HEK293 (cell line): ENCODE data around the gene LRP1B.

Experiments used
- CTCF ChIA-PET: fragments of 350-600 bp; formaldehyde crosslinking; extraction: SDS; loops from one replicate; lab custom pipeline; 2021; ENCODE audit warnings: antibody characterized with exemption; lab: Yijun Ruan, JAX
- POLR2A ChIA-PET: fragments of 300-600 bp; formaldehyde crosslinking; extraction: SDS; loops from one replicate; lab custom pipeline; 2020; ENCODE audit warnings: antibody characterized with exemption, inconsistent platforms; lab: Yijun Ruan, JAX
- H3K27ac ChIP-seq: fragments of 200-500 bp; sonication (Bioruptor generic); 2 replicates; pipeline ENCODE4 v1.5.1; 2014; ENCODE audit warnings: low read depth, low read length, control low read depth, inconsistent platforms; ENCODE audit errors: extremely low read depth
- H3K36me3 ChIP-seq, 2 experiments: fragments of 200-500 bp in 1 of 2; sonication (Bioruptor generic) in 1 of 2; 1 replicate in 1 of 2; 2 replicates in 1 of 2; pipeline ENCODE4 v1.5.1; 2014 to 2017; ENCODE audit warnings: inconsistent platforms in 2 of 2, low read length in 2 of 2; ENCODE audit not compliant: control insufficient read depth in 2 of 2, insufficient read depth in 1 of 2
- H3K4me1 ChIP-seq: fragments of 200-500 bp; sonication (Bioruptor generic); 2 replicates; pipeline ENCODE4 v1.5.1; 2014; ENCODE audit warnings: mild to moderate bottlenecking, low read length, inconsistent platforms; ENCODE audit not compliant: control insufficient read depth, insufficient read depth
- H3K4me3 ChIP-seq: 2 replicates; pipeline ENCODE4 v1.5.1; 2011; ENCODE audit warnings: low read depth, mild to moderate bottlenecking, control low read depth, low read length, moderate library complexity
- H3K9me3 ChIP-seq: fragments of 200-500 bp; sonication (Bioruptor generic); 2 replicates; pipeline ENCODE4 v1.5.1; 2014; ENCODE audit warnings: low read depth, low read length, inconsistent platforms; ENCODE audit not compliant: control insufficient read depth, insufficient read depth
- GLI2 ChIP-seq: fragments of 450-650 bp; formaldehyde crosslinking; IDR thresholded peaks from 2 replicates; pipeline ENCODE4; 2017; ENCODE audit warnings: missing biosample characterization, missing genetic modification characterization, low read depth, borderline replicate concordance
- GLIS1 ChIP-seq: fragments of 450-650 bp; formaldehyde crosslinking; IDR thresholded peaks from 2 replicates; pipeline ENCODE4 v1.5.1; 2016; ENCODE audit warnings: missing biosample characterization, missing genetic modification characterization
- HOXC10 ChIP-seq: sonication (generic); formaldehyde crosslinking; IDR thresholded peaks from 2 replicates; pipeline ENCODE4 v1.8.1; 2023; ENCODE audit warnings: mild to moderate bottlenecking, missing genetic modification reagents
- KLF17 ChIP-seq: fragments of 450-650 bp; formaldehyde crosslinking; IDR thresholded peaks from 2 replicates; pipeline ENCODE4 v1.5.1; 2016; ENCODE audit warnings: missing biosample characterization, missing genetic modification characterization
- REPIN1 ChIP-seq: fragments of 450-650 bp; formaldehyde crosslinking; IDR thresholded peaks from 2 replicates; pipeline ENCODE4 v1.5.1; 2017; ENCODE audit warnings: missing biosample characterization, missing genetic modification characterization, low read depth
- YY2 ChIP-seq: fragments of 450-650 bp; formaldehyde crosslinking; IDR thresholded peaks from 2 replicates; pipeline ENCODE4 v1.5.1; 2016; ENCODE audit warnings: missing biosample characterization, missing genetic modification characterization
- ZFP3 ChIP-seq: fragments of 450-650 bp; formaldehyde crosslinking; IDR thresholded peaks from 2 replicates; pipeline ENCODE4 v1.5.1; 2016; ENCODE audit warnings: low read depth, missing biosample characterization, missing genetic modification characterization
- ZNF202 ChIP-seq: fragments of 450-650 bp; formaldehyde crosslinking; IDR thresholded peaks from 2 replicates; pipeline ENCODE4 v1.5.1; 2016; ENCODE audit warnings: missing biosample characterization, missing genetic modification characterization, borderline replicate concordance
- ZNF23 ChIP-seq: fragments of 450-650 bp; formaldehyde crosslinking; IDR thresholded peaks from 2 replicates; pipeline ENCODE4 v1.5.1; 2016; ENCODE audit warnings: missing biosample characterization, missing genetic modification characterization, borderline replicate concordance
- ZNF311 ChIP-seq: fragments of 450-650 bp; formaldehyde crosslinking; IDR thresholded peaks from 2 replicates; pipeline ENCODE4 v1.5.1; 2017; ENCODE audit warnings: missing biosample characterization, missing genetic modification characterization, borderline replicate concordance
- ZNF341 ChIP-seq: fragments of 450-650 bp; formaldehyde crosslinking; IDR thresholded peaks from 2 replicates; pipeline ENCODE4; 2016; ENCODE audit warnings: low read depth, missing biosample characterization, missing genetic modification characterization
- ZNF398 ChIP-seq: fragments of 450-650 bp; formaldehyde crosslinking; IDR thresholded peaks from 2 replicates; pipeline ENCODE4 v1.5.1; 2017; ENCODE audit warnings: missing biosample characterization, missing genetic modification characterization
- ZNF404 ChIP-seq: fragments of 450-650 bp; formaldehyde crosslinking; IDR thresholded peaks from 2 replicates; pipeline ENCODE4 v1.5.1; 2017; ENCODE audit warnings: missing biosample characterization, missing genetic modification characterization
- ZNF473 ChIP-seq: fragments of 450-650 bp; formaldehyde crosslinking; IDR thresholded peaks from 2 replicates; pipeline ENCODE4 v1.5.1; 2017; ENCODE audit warnings: missing biosample characterization, missing genetic modification characterization
- ZNF488 ChIP-seq: fragments of 450-650 bp; formaldehyde crosslinking; IDR thresholded peaks from 2 replicates; pipeline ENCODE4 v1.5.1; 2016; ENCODE audit warnings: missing biosample characterization, missing genetic modification characterization
- ZNF521 ChIP-seq: fragments of 450-650 bp; formaldehyde crosslinking; IDR thresholded peaks from 2 replicates; pipeline ENCODE4 v1.5.1; 2017; ENCODE audit warnings: missing biosample characterization, mild to moderate bottlenecking, missing genetic modification characterization
- ZNF639 ChIP-seq: fragments of 450-650 bp; formaldehyde crosslinking; IDR thresholded peaks from 2 replicates; pipeline ENCODE4 v1.5.1; 2016; ENCODE audit warnings: missing biosample characterization, missing genetic modification characterization
- ZNF664 ChIP-seq: fragments of 450-650 bp; formaldehyde crosslinking; IDR thresholded peaks from 2 replicates; pipeline ENCODE4 v1.5.1; 2016; ENCODE audit warnings: missing biosample characterization, missing genetic modification characterization
- ZNF692 ChIP-seq: fragments of 450-650 bp; formaldehyde crosslinking; IDR thresholded peaks from 2 replicates; pipeline ENCODE4 v1.5.1; 2016; ENCODE audit warnings: missing biosample characterization, missing genetic modification characterization
- ZSCAN18 ChIP-seq: fragments of 450-650 bp; formaldehyde crosslinking; IDR thresholded peaks from 2 replicates; pipeline ENCODE4 v1.5.1; 2016; ENCODE audit warnings: missing biosample characterization, missing genetic modification characterization

Gene LRP1B

GRCh38 chr2:140624200-140624599 is 1506.6 kb downstream of the LRP1B start (continued):
- TF ChIP-seq ZSCAN18 (no peak), ZNF664 (tag by site-specific recombination) (no peak), HOXC10 (no peak), ZNF398 (no peak), ZNF202 (no peak), ZNF692 (tag by site-specific recombination) (no peak), REPIN1 (tag by site-specific recombination) (no peak), ZNF404 (tag by site-specific recombination) (no peak)

GRCh38 chr2:140621583-140622362 is 1509.0 kb downstream of the LRP1B start:
- no peak overlapping the region for H3K27ac ChIP-seq
- no peaks in the 10 kb centered on the region for H3K9me3 ChIP-seq
- POLR2A ChIA-PET: no interaction called here
- H3K4me3 ChIP-seq: no peak overlapping the region
- TF ChIP-seq ZNF311 (tag by site-specific recombination): no peak
- no peak for TF ChIP-seq ZFP3
- no peak for TF ChIP-seq ZNF473
- no peak for TF ChIP-seq ZNF23
- TF ChIP-seq ZNF639 (tag by site-specific recombination): no peak
- TF ChIP-seq YY2 (tag by site-specific recombination): no peak
- TF ChIP-seq GLI2 (tag by site-specific recombination): no peak
- no peak for TF ChIP-seq ZNF341 (tag by site-specific recombination)
- no peak for TF ChIP-seq GLIS1 (tag by site-specific recombination)
- no peak for TF ChIP-seq ZNF488
- no peak for TF ChIP-seq KLF17 (tag by site-specific recombination)
- no peak for TF ChIP-seq ZNF521 (tag by site-specific recombination)
- TF ChIP-seq, all 188 proteins: peak for 0
- H3K4me1 ChIP-seq: no peaks in the 10 kb centered on the region
- no peaks in the 10 kb centered on the region for H3K36me3 ChIP-seq
- CTCF ChIA-PET: interaction anchor here (0.6 kb wide), 1 partner anchor 1590 kb away, joined by 4 read pairs; no protein-coding TSS in a partner anchor
